GM21619 (cell line): ENCODE data around the gene TOMM22.

Source experiments
- ATAC-seq: cut with Tn5 transposase; IDR thresholded peaks from one replicate; pipeline ENCODE4 v1.9.1; 2021; ENCODE audit not compliant: unreplicated experiment

TOMM22 gene

DNA sequence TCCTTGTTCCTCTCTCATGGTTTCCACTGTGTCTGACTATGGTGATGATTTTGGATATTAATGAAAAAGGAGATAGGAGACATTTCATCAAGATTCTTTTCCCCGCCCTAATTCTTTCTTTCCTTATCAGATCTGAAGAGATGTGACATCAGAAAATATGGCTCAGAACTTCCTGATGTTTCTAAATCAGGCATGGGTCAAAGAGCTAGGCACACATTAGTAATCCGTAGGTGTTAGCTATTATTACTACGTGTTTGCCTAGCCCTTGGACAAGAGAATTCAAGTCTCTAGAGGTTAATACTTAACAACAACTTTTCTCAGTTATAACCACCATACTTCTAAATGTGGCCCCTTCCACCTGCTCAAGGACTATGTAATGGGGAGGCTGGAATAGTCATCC is 13.2 kb downstream of the TOMM22 start:
- no peak for ATAC-seq

DNA sequence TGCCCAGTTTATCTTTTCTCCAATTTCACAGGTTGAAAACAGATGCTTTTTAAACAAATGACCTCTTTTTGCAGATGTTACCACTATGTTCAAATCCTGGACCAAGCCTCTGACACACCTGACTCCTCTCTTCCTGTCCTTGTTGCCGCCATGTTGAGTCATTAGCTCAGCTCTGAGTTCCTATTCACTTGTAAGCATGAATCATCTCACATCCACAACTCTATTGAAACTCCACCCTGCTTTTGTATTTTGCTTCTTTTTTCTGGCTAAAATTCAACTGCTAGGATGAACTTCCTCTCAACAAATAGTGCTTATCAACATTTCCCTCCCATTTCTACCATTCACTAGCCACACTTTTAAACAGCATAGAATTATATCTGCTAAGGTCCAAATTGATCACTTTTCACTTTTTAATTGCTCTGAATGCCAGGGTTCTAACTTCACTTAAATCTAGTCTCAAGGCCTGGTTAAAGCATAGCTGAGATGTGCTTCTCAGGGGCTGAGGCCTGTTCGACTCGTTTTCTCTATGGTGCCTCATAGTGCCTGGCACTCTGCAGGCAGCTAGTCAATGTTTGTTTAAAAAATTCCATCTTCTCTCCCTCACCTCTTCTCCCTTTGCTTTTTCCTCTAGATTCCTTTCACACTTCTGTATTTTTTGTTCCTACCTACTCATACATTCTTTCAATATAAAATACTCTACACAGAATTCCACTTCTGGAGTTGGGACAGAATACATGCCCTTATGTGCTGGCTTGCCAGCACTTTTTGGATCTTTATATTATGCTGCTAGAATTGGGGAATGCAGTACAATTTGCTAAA is 15.1 kb downstream of the TOMM22 start:
- ATAC-seq, result no peak

DNA sequence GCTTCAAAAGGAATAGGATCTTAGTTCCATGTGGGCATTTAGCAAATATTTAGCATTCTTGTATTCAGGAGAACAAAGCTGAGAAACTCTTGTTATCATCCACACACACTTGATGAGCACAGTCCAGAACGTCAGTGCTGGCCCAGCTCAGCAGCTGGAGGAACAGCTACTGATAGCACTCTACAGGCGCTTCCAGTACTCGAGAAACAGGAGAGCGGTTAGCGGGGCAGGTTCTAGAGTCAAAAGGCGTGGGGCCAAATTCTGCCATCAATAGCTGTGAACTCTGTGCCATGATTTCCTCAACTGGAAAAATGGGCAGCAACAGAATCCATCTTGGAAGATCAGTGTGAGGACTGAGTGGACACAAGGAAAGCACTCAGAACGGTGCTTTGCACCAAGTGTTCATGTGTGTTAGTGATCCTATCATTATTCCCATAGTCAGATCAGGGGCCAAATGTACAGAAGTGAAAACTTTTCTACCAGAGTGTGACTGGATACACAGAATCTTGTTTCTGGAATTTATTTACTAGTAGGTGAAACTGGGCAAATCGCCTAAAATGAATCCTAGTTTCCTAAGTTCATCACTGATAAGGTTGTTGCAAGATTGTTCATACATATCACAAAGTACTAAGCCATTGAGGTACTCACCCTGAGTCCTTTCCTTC is 15.8 kb downstream of the TOMM22 start:
- ATAC-seq, result no peak

DNA sequence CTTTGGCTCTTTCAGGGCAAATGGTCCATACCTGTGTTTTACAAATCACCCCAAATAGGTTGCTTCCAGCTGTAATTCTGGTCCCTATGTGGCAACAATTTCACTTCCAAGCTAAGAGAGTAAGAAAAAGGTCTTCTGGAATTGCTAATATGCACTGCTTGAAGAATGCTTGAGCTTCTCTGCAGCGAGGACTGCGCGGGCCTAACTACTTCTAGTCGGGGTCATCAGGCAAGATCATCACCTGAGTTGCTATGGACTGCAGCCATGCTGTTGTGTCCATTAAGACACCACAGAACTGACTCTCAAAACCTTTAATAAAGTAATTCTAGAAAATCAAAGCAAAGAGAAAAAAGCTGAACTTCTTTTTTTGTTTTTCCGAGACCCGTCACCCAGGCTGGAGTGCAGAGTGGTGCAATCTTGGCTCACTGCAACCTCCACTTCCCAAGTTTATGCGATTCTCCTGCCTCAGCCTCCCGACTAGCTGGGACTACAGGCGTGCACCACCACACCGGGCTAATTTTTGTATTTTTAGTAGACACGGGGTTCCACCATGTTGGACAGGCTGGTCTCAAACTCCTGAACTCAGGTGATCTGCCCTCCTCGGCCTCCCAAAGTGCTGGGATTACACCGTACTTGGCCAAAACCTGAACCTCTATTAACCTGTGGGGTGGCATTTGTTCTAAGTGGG is 16.8 kb downstream of the TOMM22 start:
- no peak for ATAC-seq

DNA sequence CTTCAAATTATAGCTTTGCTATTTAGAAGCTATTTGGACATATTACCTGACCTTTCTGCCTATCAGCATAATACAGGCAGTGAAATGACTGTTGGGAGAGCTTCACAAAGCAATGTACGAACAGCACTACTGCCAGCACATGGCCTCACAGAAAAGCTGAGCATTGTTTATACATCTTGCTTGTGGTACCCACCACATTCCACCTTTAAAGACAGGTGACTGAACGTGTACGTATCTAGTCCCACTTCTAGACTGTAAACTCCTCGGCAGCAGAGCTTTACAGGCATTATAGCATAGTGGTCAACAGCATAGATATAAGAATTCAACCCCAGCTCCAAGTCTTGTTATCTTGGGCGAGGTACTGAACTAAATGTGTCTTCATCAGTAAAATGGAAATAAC is 17.4 kb downstream of the TOMM22 start:
- ATAC-seq, result no peak

DNA sequence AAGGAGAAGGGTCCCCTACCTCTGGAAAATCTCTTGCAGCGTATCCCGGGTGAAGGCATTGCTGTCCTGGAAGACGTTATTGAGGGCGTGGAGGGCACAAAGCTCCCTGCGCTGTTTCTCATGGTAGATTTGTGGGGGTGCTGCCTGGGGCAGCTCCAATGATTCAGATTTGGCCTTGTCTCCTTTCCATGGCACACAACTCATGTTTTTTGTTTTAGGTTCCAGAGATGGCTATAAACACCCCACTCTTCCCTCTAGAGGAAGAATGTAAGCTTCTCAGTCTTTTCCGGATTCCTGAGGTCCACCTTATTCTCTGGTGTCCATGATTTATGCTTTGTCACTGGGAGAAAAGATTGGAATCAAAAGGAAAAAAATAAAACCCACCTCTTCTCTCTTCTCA is 18.0 kb downstream of the TOMM22 start:
- ATAC-seq, result no peak

DNA sequence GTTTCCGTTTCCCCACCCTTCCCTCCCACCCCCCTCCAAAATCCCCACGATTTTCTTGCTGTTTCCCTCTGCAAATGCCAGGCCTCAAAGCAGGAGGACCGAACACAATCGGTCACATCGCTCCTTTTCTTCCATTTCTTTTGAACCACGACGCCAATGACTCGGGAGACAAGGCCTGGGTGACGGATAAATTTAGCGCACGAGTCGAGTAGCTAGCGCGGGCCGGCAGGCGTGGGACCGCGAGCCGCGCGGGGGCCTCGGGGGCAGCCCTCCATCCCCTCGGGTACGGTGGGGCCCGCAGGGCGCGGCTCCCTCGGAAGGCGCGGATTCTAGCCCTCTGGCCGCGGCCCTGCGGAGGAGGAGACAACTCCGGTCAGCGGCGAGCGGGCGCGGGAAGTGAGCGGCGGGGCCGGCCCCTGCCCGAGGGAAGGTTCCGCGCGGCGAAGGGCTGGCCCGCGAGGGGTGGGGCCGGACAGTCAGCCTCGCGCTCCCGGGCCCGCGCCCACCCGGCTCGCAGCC is 18.6 kb downstream of the TOMM22 start:
- ATAC-seq, result peak; percentile 15

DNA sequence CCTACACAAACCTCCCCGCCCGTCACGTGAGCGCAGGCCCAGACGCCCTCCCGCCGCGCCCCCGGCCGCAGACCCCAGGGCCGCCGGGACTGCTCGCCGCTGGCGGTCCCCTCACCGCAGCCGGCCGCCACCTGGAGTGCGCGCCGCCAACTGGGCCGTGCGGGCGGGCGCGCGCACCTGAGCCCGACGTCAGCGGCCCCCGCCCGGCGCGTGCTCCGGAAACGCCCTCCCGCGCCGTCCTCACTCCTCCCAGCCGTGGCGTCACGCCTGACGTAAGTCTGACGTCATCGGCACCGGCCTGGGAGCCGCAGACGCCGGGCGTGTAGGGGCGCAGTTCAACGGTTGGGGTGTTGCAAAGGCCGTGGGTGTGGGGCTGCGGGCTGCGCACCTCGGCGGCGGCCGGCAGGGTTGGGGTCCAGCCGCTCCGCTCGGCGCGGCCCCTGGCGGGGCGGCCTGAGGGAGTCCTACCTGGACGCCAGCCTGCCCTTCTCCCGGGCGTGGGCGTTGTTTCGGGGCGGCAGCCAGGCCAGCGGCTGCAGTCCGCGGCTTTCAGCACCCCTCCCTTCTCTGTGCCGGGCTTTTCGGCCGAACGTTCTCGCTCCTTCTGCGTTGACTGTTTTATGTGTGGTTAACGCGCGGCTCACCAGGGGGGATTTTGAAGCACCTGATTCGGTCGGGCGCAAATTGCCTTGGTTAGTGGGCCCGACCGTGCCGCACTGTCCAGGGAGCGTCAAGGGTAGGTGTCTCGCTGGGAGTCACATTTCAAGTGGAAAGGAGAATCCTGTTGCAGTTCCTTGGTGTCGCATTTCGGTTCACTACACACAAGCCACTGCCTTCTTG is 19.3 kb downstream of the TOMM22 start, which contains the start of gene JOSD1:
Gene JOSD1, minus strand, starts transcription at position 155 of the 840 bp plus-strand sequence. CDS start 956 bp downstream, outside the sequence.
- peak; percentile 28 for ATAC-seq

DNA sequence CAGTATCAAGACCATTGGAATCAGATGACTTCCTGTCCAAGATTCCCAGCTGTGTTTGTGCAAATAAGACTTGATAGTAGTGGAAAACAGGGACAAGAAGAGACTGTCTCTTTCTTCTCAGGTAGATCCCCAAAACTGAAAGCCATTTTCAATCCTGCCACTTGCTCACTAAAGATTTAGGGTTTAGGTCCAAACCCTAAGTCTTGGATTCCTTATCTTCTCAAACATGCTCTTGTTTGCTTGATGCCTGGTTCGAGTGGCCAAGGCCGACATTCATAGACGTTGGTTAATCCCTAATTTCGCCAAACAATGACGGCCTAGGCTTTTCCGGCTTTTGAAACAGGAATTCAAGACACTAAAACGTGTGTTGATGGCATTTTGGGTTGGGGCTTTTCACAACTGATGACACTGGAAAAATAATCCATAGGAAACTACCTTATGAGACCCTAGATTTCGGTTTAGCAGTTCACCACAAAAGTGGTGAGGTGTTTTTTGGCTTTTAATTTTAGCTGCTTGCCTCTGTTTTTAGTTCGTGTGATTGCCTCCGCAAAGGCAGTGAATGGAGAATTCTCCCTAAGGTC is 23.0 kb downstream of the TOMM22 start:
- no peak for ATAC-seq

DNA sequence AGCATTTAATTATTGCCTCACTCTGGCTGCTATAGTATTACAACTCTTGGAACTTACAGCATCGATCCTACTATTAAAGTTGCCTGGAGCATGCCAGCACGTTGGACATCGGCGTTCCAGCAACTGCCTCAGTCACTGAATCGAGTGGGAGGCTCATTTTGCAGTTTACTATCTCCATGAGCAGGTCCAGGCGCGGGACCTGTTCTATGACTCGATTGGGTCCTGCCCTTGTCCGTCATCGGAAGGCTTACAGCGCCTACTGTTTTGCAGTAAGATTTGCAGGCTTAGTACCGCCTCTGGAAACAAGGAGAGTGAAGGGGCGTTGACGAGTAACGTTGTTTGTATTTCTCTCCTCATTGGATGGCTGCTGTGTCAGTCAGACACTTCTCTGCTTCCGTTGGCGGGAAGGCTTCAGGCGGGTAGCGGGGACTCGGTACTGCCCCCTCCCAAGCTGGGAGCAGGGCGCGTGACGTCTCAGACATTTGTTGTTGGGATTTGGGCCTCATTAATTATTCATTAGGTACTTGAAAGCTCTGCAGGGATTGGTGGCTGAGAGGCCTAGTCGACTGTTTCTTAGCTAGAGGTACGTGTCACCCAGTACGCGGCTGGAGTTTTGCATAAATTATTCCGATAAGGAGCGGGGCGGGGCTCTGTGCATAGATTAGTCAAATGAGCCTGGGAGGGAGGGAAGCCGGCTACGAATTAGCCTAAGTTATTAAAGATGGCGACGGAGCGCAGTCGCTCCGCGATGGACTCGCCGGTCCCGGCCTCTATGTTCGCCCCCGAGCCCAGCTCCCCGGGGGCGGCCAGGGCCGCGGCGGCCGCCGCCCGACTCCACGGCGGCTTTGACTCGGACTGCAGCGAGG is 23.7 kb downstream of the TOMM22 start, which contains the start of gene GTPBP1:
Gene GTPBP1, plus strand, starts transcription at position 710 of the 866 bp plus-strand sequence. Its CDS starts 12 bp downstream, at position 722.
- peak; percentile 63 for ATAC-seq

DNA sequence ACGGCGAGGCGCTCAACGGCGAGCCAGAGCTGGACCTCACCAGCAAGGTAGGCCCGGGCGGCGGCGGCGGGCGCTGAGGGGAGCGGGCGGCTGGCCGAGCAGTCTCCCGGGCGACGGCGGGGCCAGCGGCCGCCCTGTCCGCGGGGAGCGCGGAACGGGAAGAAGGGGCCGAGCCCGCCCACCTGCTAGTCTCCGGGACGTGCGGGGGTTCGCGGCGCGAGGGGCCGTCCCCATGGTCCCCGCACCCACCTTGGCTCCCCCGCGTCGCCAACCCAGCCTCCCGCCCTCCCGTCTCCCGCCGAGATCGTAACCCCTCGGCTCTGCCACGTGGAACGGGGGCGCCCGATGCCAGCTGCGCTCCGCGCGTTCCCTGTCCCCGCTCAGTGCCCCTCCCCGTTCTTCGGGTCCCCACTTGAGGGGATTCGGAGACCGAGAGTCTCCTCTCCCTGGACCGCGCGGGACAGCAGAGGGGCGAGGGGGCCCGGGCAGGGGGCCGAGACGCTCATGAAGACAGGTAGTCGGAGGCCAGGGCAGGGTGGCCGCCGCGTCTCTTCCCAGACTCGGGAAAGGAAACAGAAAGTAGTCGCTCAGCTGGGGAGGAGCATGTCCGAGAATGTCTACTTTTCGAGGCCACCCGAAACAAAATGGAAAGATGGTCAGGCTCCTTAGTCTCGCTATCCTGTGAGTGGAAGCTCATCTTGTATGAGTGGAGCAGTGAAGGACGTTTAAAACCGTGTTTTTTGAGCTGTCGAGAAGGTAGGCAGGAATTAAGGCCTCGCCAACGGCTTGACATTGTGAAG is 24.5 kb downstream of the TOMM22 start:
- peak; percentile 2 for ATAC-seq

DNA sequence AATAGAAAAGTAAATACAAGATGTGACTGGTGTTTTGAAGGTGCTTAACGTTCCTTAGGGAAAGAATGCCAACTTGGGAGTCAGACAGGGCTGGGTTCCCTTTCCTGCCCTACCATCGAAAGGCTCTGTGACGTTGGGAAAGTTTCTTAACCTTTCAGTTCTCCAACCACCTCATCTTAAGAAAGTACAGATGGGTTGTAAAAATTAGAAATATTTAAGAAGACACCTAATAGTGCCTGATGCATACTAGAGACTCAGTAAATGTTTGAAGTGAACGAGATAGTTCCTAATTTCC is 25.1 kb downstream of the TOMM22 start:
- ATAC-seq, result no peak

DNA sequence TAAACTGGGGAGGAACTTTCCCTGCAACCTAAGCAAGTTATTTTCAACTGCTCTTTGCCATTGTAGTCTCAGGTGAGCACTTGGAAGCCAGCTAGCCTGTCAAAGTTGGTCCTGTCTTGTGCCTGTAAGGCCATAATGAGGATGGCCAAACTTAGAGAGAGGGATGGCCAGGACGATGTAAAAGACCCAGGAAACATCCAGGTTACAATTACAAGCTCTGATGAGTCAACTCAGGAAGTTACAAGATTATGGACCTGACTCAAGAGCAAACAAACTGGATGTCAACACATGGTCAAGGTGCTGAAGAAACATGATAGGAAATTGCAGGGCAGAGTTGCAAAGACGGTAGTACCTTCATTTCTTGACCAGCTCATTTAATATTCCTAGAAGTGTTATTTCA is 25.6 kb downstream of the TOMM22 start:
- no peak for ATAC-seq

DNA sequence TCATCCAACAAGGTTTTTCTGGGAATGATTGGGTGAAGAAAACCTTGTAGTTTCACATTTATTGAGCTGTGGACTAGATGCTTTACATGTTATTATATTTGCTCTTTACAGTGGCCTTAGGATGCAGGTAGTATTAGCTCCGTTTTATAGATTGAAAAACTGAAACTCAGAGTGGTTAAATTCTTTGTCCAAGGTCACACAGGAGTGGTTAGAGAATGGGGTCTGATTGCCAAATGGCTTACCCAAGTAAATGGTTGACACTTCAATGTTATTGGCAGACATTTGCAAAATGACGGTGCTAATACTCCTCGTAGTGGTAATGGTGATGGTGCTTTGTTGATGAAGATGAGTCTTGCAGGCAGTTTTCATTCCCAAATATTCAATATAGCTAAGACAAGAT is 26.2 kb downstream of the TOMM22 start:
- no peak for ATAC-seq

DNA sequence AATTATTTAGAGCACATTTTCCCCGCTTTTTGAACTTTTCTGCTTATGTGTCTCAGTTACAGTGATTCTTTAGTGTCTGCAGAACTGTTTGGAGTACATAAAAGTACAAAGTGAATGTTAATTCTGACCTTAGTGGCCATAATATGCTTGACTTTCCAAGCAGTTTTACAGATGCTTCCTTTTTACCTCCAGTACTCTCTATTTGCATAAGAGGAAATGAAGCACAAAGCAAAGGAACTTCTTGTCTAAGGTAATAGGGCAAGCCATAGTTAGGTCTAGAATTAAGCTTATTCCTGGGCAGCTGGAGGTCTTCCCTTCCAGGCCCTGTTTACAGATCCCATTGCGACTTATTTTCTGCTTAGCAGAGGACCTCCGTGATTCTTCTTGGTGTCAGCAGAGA is 27.5 kb downstream of the TOMM22 start:
- no peak for ATAC-seq

DNA sequence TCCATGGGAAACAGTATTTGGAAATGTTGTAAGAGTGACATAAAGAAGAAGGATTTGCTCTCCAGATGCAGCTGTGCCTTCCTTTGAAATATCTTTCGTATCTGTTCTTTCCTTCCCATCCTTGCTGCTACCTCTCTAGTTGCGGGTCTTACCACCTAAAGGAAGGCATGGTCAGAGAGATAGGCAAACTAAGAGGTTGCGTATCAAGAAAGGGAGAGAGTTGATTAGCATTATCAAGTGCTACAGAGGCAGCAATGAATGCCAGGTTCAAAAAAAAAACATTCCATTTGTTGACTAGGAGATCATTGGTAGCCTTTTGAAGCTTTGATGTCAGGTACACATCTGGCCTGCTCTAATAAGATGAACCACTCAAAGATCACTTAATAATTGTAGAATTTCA is 28.6 kb downstream of the TOMM22 start:
- ATAC-seq, result no peak

DNA sequence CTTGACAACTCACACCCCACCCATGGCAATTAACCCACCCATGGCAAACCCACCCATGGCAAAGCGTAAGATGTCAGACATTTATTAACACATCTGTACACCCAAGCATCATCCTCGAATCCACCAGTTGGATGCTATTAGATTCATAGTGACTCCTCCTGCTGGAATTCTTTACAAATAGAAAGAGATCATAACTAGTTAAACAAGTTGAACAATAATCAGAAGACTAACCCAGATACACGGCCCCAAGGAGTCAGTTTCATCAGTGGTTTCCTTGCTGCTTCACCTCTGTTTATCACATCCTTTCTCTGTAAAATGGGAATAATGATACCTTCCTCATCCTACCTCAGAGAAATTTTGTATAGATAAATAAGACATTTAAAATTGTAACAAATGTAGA is 29.1 kb downstream of the TOMM22 start:
- no peak for ATAC-seq

DNA sequence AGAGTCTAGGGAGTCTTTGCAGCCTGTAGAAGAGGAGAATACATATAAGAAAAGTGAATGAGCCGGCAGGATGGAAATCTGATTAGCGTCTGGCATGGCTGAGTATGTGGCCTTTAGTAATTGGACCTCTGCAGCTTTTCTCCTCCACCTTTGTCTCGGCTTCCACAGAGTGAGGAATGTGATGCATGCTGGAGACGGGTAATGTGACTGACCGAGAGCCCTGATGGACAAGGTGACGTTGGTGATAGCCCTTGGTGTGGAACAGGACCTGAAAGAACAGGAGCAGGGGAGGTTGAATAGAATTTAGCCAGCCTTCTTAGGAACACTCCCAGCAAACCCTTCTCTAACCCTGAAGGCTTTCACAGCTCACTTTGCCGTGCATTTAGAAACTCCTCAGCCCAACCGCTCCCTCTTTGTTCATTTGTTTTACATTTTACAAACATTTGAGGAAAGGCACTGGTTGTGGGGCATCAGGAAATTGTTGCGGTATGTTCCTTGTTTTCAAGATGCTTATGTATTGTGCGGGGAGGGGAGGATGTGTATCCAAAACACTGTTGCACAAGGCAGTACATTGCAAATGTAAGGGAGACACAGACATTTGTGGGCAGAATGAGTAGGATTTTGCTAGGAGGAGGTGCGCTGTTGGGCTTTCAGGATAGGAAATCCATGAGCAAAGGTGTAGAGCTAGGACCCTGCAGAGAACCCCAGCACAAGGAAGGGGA is 30.9 kb downstream of the TOMM22 start:
- no peak for ATAC-seq
